Keratinocyte (primary cell): ENCODE data around the gene SHROOM3. TPM values are rescaled to one million over a fixed set of nuclear protein-coding genes. Genes with fewer than 3 reads are reported as not detected.
"Not testable (repeated sequence)": the region's sequence is repeated elsewhere in the genome, so short reads cannot be mapped to it uniquely, and the experiment has no call there.

Experiments
- DNase-seq: peaks from one replicate; pipeline ENCODE4 v3.0.0-alpha.2; 2011; ENCODE audit warnings: low read depth, missing footprints, low spot score
- FAIRE-seq: peaks from 2 replicates; lab custom pipeline; 2011; peaks lifted over from hg19 to GRCh38; lab: Jason Lieb, UNC
- H2AFZ ChIP-seq: 2 replicates; pipeline ENCODE4 v1.6.0; 2012; ENCODE audit warnings: low read length, control low read depth, inconsistent platforms; ENCODE audit not compliant: control insufficient read depth
- H3K27ac ChIP-seq: 2 replicates; pipeline ENCODE4 v1.5.1; 2011; ENCODE audit warnings: low read length; ENCODE audit not compliant: control insufficient read depth, insufficient read depth
- H3K27me3 ChIP-seq: 3 replicates; pipeline ENCODE4 v1.6.0; 2011; ENCODE audit warnings: low read length; ENCODE audit not compliant: control insufficient read depth, insufficient read depth; ENCODE audit errors: extremely low read depth
- H3K36me3 ChIP-seq, 2 experiments: 2 replicates in 1 of 2; 3 replicates in 1 of 2; pipeline ENCODE4 v1.5.1; 2011; ENCODE audit warnings: low read length in 2 of 2, mild to moderate bottlenecking in 1 of 2; ENCODE audit not compliant: control insufficient read depth in 2 of 2, insufficient read depth in 2 of 2; ENCODE audit errors: extremely low read depth in 1 of 2
- H3K4me1 ChIP-seq: 3 replicates; pipeline ENCODE4 v1.5.1; 2011; ENCODE audit warnings: low read length; ENCODE audit not compliant: control insufficient read depth, insufficient read depth; ENCODE audit errors: extremely low read depth
- H3K4me2 ChIP-seq: 3 replicates; pipeline ENCODE4 v1.6.0; 2011; ENCODE audit warnings: low read depth, low read length; ENCODE audit not compliant: control insufficient read depth, insufficient read depth; ENCODE audit errors: extremely low read depth
- H3K4me3 ChIP-seq, 3 experiments: fragments of 200-600 bp in 1 of 3; sonication (generic) in 1 of 3; 2 replicates in 2 of 3; 3 replicates in 1 of 3; pipeline ENCODE4 v1.5.1; 2011 to 2016; ENCODE audit warnings: low read length in 3 of 3, mild to moderate bottlenecking in 3 of 3, control low read depth in 2 of 3, inconsistent platforms in 1 of 3, low read depth in 1 of 3, mixed read lengths in 1 of 3, mixed run types in 1 of 3, moderate library complexity in 1 of 3; ENCODE audit not compliant: control insufficient read depth in 2 of 3, insufficient read depth in 2 of 3; ENCODE audit errors: extremely low read depth in 1 of 3
- H3K79me2 ChIP-seq: 2 replicates; pipeline ENCODE4 v1.6.0; 2012; ENCODE audit warnings: low read length; ENCODE audit not compliant: control insufficient read depth, insufficient read depth
- H3K9ac ChIP-seq: 3 replicates; pipeline ENCODE4 v1.6.0; 2011; ENCODE audit warnings: low read length; ENCODE audit not compliant: control insufficient read depth, insufficient read depth; ENCODE audit errors: extremely low read depth
- H3K9me1 ChIP-seq: 3 replicates; pipeline ENCODE4 v1.6.0; 2011; ENCODE audit warnings: low read length; ENCODE audit not compliant: control insufficient read depth, insufficient read depth; ENCODE audit errors: extremely low read depth
- H3K9me3 ChIP-seq: 2 replicates; pipeline ENCODE4 v1.5.1; 2012; ENCODE audit warnings: low read depth, low read length; ENCODE audit not compliant: control insufficient read depth
- H4K20me1 ChIP-seq: 3 replicates; pipeline ENCODE4 v1.6.0; 2011; ENCODE audit warnings: low read length; ENCODE audit not compliant: control insufficient read depth, insufficient read depth; ENCODE audit errors: extremely low read depth
- CTCF ChIP-seq, 3 experiments: IDR thresholded peaks in 1 of 3; conservative IDR thresholded peaks in 1 of 3; optimal IDR thresholded peaks in 1 of 3; 2 replicates in 2 of 3; 3 replicates in 1 of 3; pipeline versions ENCODE3 to v1.5.1; 2011; ENCODE audit warnings: low read length in 3 of 3, mild to moderate bottlenecking in 3 of 3, moderate library complexity in 2 of 3, control low read depth in 1 of 3, inconsistent platforms in 1 of 3; ENCODE audit not compliant: insufficient read depth in 2 of 3; ENCODE audit errors: extremely low read depth in 1 of 3
- EZH2 ChIP-seq: IDR thresholded peaks from one replicate; pipeline ENCODE4 v1.6.1; 2012; ENCODE audit warnings: inconsistent platforms, mild to moderate bottlenecking, low read length, moderate library complexity
- dilution Hi-C: fragments of 300-500 bp; cut with MboI; formaldehyde crosslinking; loops from one replicate; pipeline ENCODE4 v1.7.0; 2020; ENCODE audit warnings: low sequenced_read_pairs; ENCODE audit not compliant: extremely low pct_ligation_motif_present
- polyA plus RNA-seq, 5 experiments: library from polyadenylated mRNA; depleted of rRNA in 3 of 5; stranded (reverse) in 3 of 5; stranded (forward) in 1 of 5; unstranded in 1 of 5; fragments of >200 nt; gene quantifications; 1 replicate in 1 of 5; 2 replicates in 3 of 5; 3 replicates in 1 of 5; pipeline versions ENCODE4 v1.2.1 to v1.2.3, GENCODE V29; 2011 to 2012; ENCODE audit warnings: missing spikeins in 2 of 5, low read depth in 1 of 5, low replicate concordance in 1 of 5

SHROOM3 gene
- polyA plus RNA-seq, 1 donor (not counting 4 experiments of a cell fraction or from before 2014, with no cell fraction given) = 4.9 TPM

- H3K27me3 ChIP-seq = no peaks in the 10 kb centered on the region
- dilution Hi-C loops = no loop called here
- no peaks in the 10 kb centered on the region for H3K79me2 ChIP-seq
- DNase-seq (no peak), FAIRE-seq (no peak)
- no peaks in the 10 kb centered on the region for H3K9me3 ChIP-seq
- H4K20me1 ChIP-seq = no peaks in the 10 kb centered on the region
- H3K4me3 ChIP-seq = no peak overlapping the region
- H3K27ac ChIP-seq = no peak overlapping the region
- H3K4me1 ChIP-seq = peaks cover 7% of the 10 kb centered on the region
- no peak overlapping the region for H2AFZ ChIP-seq
- H3K9me1 ChIP-seq = no peaks in the 10 kb centered on the region
- H3K9ac ChIP-seq = no peak overlapping the region
- H3K4me2 ChIP-seq = no peak overlapping the region
- H3K36me3 ChIP-seq = no peaks in the 10 kb centered on the region
- TF ChIP-seq CTCF (optimal IDR thresholded peaks at IDR 0.05 in 1 of 3, IDR thresholded peaks at IDR 0.05 in 1 of 3, conservative IDR thresholded peaks at IDR 0.05 in 1 of 3; ENCODE audit: extremely low read depth in 1 of 3, insufficient read depth in 2 of 3, low read length in 3 of 3) = no peak
- no peak for TF ChIP-seq EZH2
Observed at GRCh38 chr4:76607846-76608245, 172.8 kb downstream of the SHROOM3 start.

- H3K4me1 ChIP-seq, H3K9me3 ChIP-seq, H2AFZ ChIP-seq, H3K9me1 ChIP-seq, H3K9ac ChIP-seq, H3K4me2 ChIP-seq, H3K27ac ChIP-seq, H4K20me1 ChIP-seq, H3K4me3 ChIP-seq, FAIRE-seq, DNase-seq, H3K36me3 ChIP-seq, dilution Hi-C loops, H3K27me3 ChIP-seq, H3K79me2 ChIP-seq: not testable (repeated sequence)
Observed at GRCh38 chr4:76608549-76608948, 173.5 kb downstream of the SHROOM3 start.
